ENCODE measurements around the gene PRDM15.
"Not testable (repeated sequence)": the region's sequence is repeated elsewhere in the genome, so short reads cannot be mapped to it uniquely, and the experiment has no call there.

Gene PRDM15

DNA sequence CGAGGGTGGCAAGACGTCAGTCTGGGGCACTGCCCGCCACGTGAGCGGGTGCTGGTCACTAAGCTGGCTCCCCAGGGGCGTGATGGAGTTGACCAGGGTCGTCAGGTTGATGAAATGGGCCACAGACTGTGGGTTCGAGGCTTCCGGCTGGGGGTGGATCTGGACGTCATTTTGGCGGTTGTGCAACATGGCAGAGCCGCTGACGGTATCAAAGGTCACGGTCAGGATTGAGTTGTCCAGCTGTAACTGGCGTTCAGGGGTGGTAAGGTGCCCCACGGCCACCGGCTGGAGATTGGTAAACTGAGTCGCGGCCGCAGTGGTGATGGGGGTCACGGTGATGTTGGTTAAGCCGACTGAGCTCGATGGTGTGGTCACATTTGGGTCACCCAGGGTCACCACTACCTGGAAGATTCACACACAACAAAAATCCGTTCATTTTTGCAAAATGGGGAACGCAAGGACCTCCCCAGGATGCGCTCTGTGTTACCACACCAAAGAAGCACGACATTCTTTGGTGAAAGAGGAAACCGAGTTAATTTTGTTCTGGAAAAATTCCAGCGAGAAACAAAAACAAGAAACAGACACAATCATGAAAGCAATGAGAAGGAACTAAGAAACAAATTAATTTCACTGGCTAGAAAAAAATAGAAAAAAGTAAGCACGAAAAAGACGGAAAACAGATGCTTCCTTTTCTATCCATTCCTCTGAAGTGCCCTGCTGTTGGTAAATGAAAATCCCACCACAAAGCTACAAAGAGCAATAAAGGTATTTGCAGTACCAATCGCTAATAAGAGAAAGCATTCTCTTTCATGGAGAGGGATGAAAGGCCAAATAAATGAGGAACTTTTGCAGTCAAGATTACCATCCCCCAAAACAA, 77.6 kb downstream of the PRDM15 start:
- no peak for DNase-seq

DNA sequence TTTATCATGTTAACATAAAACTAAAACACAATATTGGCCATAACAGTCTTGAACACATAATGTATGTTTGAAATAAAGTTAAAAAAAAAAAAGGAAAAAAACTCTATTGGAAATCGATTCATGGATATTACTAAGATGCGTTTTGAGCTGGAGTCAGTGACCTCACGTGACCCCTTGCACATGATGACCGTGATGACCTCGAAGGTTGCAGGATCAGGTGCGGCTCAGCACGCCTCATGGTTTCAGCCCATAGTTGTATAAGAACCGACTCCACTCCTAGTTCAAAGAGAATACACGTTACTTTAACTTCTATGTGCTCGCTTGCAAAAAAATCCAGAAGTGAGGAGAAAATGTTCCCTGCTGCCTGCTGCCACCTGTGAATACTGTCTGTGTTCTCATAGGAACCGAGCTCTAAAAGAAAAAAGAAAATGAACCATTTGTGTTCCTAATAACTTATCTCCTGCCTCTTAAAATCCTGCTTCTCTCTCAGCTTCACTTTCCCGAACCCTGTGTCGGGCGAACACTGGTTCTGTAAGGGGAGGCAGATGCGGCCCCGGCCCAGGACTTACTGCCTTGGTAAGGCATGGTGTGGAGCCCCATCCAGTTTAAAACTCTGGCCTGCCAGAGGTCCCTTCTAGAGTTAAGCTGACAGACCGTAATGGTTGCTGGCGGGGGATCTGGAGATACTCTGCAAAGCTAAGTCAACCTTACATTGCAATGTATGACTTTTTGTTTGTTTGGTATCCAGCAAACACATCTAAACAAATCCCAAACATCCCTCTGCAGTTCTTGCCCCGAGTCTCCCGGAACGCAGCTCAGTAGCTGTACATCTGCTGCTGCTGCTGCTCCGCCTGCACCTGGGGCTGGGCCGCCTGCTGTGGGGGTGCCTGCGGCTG, 78.5 kb downstream of the PRDM15 start:
- DNase-seq = no peak

DNA sequence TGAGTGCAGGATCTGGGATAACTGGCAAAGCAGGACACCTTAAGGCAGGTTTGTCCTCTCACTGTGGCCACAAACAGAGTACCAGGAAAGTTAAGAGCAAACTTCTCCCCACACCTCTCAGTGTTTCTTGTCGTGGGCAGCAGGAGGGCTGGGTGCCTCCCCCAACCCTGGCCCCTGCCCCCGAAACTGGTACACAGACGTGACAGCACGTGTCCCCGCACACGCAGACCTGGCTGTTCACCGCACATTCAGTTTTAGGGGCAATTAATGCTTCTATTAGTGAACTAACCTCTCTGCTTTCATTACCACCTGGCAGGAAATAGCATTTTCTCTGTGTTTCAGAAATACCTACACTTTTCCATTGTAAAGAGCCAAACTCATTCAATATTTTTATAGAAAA, 79.4 kb downstream of the PRDM15 start:
- no peak for DNase-seq

DNA sequence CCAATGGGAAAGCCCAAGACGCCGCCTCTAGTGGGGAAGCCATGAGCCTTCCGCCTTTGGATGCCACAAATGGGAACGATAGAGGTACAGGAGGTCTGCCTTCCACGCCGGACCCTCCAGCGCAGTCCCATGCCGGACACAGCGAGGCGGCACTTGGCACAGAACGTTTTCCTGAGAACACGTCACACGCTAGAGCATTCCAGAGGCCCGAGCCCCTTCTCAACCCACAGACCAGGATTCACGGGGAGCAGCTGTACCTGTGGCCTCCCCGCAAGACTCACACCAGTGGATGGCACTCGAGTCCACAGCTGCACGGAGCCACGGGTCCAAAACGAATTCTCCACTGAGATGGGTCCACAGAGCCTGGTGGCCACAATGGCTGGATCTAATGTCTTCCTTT, 80.8 kb downstream of the PRDM15 start:
- DNase-seq = no peak

DNA sequence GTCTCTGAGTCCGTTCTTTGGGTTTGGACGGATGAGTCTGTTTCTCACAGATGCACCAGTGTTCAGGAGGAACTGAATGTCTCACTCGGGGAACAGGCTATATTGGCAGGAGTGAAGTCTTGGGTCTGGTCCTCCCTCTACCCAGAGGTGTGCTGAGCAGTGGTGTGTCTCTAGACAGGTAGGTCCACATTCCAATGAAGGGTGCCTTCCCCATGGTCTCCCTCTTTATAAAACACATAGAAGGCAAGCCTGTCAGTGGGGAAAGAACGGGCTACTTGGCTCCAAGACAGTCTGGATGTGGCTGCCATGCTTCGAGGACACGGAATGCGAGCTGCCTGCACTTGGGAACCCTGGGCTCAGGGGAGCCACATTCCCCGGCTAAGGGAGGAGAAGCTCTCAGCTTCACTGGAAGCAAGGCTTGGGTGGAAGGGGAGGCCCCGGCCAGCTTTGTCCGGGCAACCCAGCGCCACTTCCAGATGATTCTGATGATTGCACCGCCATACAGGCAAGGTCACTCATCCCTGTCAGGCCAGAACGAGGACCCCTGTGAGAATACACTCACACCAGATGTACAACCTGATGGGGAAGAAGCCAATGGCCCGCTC, 82.6 kb downstream of the PRDM15 start:
- no peak for DNase-seq

DNA sequence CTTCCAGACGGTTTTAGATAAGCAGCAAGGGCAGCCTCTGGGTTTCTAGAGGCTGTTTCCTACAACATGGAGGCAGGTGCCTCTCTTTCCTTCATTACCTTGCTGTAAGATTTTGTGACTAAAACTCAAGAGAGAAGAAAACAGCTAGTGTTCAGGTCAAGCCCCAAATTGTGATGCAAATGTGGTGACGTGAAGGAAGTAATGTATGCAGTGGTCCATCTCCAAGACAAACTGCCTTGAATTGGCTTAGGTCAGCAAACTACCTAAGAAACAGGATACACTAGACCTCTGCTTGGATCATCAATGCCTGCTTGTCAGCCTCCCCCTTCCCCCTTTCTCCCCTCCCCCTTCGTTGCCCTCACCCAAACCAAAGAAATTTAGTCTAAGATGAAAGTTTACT, 83.4 kb downstream of the PRDM15 start:
- no peak for DNase-seq

DNA sequence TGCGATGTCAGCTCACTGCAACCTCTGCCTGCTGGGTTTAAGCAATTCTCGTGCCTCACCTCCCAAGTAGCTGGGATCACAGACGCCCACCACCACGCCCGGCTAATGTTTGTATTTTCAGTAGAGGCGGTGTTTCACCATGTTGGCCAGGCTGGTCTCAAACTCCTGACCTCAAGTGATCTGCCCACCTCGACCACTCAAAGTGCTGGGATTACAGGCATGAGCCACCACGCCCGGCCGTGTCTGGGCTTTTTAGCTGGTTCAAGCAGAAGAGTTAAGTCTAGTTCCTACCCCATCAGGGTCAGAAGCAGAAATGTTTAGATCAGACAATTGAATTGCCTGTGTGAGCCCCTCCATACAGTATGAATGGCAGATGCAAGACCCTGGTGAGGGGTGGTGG, 84.5 kb downstream of the PRDM15 start:
- no peak for DNase-seq

DNA sequence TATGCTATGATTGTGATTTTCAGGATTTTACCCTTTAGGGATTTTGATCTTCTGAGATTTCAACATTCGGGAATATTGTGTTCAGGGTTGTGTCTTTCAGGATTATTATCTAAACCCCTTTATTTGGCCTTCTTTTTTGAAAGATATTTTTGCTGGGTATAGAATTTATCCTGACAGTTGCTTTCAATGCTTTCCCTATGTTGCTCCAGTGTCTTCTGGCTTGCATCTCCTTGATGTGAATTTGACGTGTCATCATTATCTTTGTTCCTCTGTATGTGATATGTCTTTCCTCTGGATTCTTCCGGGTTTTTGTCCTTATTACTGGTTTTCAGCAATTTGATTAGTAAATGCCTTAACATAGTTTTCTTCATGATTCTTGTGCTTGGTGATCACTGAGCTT, 86.4 kb downstream of the PRDM15 start:
- no peak for DNase-seq

DNA sequence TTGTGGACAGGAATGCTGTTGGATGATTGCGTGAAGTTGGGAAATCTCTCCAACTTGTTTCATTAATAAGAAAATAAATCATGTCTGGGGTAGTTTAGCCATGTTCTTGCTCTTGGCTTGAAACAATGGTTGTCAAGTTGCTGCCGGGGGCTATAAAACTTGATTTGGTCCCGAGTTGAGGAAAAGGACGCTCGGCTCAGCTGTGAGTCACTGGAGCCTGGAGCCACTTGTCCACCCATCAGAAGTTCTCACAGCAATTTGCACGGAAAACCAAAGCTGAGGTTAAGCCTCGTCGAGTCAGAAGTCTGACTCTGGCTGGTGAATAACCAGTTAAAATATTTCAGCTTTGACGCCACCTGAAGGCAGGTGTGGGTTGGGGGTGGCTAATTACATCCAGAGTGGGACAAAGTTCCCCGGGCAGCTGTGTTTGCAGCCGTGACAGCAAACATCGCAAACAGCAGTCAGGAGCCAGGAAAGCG, 92.6 kb downstream of the PRDM15 start:
- DNase-seq = no peak

DNA sequence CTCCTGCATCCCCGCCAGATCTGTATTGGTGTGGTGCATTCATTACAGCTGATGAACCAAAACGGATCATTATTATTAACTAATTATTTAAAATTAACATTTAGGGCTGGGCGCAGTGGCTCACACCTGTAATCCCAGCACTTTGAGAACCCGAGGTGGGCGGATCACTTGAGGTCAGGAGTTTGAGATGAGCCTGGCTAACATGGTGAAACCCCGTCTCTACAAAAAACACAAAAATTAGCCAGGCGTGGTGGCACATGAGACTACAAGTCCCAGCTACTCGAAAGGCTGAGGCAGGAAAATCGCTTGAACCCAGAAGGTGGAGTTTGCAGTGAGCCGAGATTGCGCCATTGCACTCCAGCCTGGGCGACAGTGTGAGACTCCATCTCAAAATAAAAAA, 93.9 kb downstream of the PRDM15 start:
- DNase-seq = not testable (repeated sequence)

DNA sequence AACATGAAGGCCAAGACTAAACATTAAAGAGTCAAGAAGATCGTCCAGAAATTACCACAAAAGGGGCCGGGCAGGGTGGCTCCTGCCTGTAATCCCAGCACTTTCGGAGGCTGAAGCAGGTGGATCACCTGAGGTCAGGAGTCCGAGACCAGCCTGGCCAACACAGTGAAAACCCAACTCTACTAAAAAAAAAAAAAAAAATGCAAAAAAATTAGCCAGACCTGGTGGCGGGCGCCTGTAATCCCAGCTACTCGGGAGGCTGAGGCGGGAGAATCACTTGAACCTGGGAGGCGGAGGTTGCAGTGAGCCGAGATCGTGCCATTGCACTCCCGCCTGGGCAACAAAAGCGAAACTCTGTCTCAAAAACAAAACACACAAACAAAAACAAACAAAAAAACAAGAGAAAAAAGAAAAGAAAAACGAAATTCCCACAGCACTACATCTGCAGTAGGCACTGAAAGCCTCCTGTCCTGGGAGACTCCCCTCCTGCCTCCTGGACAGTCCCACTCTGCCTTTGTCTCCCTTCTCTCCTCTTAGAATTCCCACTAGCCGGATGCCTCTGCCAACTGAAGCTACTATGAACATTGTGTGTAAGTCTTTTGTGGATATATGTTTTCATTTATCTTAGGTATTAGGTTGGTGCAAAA, 94.6 kb downstream of the PRDM15 start:
- no peak for DNase-seq

DNA sequence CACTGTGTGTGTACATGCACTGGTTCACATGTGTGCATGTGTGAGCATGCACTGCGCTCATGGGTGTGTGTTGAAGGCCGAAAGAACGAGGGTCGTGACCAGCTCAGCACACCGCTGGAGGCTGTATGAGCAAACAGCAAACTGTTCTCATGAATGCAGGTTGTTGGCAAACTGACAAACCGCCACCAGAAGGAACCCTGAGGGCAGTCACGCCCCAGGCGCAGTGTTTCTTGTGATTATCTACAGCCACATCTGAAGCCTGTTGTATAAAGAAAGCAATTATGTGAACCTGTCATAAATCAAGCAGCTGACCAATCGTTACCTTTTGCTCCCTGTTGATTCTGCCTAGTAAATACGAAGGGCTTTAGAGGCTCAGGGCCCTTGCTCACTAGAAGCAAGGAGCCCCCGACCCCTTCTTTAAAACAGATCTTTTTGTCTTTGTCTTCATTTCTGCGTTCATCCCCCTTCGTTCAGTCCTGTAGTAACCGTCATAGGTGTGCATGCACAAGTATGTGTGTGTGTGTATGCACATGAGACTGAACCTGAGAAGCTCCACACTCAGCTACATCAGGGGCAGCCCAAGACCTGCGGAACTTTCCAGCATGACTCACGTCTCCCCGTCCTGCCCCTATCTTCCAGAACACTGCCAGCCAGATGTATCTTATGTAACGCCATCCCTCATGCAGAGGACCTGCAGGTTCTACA, 95.5 kb downstream of the PRDM15 start:
- no peak for DNase-seq

DNA sequence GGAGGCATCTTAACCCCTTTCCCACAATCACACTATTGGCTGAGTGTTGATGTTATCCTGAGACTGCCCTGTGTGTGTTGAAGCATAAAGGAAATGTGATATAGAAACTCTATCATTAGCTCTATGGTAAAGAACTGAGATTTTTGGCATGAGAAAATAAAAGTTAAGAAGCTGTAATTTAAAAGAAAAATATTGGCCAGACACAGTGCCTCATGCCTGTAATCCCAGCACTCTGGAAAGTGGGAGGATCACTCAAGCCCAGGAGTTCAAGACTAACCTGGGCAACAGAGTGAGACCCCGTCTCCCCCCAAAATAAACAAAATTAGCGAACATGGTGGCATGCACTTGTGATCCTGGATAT, 98.1 kb downstream of the PRDM15 start:
- no peak for DNase-seq

DNA sequence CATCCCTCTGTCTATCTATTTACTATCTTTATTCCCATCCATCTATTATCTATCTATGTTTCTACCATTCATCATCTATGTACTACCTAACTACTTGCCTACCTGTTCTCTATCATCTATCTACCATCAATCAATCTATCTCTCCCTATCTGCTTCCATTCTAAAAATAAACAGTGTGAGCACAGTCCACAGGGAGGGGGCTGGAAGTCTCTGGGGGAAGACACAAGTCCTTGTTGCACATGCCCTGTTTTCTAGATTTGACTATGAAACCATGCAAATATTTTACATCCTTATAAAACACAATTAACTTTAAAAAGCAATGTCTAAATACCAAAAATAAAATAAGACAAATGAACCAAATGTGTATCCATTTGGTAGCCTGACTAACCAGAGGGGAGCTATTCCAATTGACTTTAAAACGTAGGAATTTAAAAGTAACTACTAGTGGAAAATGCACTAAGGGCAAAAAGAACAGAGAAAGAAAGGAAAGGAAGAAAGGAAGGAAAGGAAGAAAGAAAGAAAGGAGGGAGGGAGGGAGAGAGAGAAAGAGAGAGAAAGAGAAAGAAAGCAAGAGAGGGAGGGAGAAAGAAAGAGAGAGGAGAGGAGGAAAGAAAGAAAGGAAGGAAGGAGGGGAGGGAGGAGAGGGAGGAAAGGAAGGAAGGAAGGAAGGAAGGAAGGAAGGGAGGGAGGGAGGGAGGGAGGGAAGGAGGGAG, 98.7 kb downstream of the PRDM15 start:
- no peak for DNase-seq

DNA sequence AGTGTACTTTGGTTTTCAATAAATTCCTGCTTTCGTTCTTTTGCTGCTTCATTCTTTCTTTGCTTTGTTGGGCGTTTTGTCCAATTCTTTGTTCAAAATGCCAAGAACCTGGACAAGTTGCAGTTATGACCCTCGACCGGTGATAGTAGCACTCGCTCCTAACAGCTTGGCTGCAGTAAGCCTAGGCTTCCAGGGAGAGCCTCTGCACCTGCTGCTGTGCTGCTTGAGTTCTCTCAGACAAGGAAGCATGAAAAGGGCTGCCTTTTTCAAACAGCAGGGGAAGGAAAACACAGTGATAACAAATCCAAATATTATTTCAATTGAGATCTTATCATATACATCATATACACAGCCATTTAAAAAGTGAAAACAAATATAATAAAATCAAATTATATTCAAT, 99.5 kb downstream of the PRDM15 start:
- DNase-seq = peak; percentile 89

DNA sequence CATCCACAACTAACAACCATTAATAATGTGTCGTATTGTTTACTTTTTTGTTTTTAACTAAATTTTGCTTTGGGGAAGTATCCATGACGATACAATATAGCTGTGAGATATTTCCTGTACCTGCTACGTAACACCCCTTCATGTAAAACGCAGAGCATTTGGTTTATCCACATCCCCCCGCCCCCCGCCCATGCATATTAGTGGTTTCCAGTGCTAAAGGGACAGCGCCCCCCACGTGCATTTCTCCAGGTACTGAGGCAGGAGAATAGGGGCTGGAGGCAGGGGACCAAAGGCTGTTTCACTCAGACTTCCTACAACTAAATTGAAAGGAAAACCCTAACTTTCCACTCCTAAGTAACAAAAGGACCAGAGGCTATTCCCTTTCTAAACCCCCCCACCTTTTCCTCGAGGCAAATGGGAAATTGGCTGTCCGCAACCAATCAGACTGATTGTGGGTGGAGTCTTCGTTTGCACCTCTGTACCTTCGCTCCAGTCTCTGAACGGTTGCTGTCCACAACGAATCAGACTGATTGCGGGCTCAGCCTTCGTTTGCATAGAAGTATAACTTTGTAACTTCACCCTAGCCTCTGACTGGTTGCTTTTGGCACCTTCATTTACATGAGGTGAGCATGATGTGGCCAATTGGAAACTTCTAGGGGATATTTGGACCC, 100.1 kb downstream of the PRDM15 start:
- DNase-seq = no peak

DNA sequence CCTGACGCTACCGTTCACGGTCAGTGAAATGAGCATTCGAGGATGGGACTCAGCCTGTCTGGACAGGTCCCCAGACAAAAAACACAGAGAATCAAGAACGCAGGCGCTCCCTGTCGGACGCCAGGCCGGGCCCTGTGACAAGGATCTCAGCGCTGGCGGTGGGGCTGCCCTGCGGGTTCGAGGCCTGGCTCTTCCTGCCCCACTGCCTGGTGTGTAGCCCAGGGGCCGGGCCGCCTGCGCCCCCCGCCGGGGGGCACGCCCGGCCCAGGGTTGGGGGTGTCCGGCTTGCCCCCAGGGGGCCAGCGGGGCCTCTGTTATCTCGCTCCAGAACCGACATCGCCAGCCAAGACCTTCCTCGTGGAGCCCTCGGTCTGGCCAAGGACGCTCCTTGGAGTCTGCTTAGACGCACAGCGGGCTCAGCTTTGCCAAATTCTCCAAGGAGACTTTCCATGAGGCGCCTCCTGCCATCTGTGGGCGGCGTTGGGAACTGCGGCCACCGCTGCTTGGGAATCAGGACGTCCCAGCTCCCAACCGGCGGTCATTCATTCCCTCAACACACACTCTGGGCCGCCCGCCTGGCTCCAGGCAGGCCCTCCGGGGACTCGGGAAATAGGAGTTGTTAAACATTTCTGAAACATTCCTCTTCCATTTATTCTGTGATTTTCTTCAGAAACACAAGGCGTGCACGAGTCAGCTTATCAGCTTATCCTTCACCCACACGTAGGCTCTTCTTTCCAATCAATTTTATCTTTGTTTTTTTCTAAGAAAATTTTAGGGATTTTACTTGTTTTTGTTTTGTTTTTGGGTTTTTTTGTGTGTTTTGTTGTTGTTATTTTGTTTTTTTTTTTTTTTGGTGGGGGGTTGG, 101.0 kb downstream of the PRDM15 start:
- no peak for DNase-seq

DNA sequence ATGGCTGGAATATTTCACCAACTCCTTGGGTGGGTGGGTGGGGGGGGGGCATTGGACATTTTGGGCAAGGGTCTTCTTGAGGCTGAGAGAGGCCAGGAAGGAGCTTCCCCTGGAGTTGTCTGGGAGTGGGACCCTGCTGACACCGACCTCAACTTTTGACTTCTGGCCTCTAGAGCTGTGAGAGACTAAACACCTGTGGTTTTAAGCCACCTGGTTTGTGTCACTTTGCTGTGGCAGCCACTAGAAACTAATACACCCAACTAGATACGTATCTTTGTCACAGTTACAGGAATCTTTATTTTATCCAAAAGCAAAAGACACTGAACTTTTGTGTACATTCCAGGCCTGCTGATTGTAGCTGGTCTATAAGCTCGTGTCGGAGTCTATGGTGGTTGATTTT, 102.4 kb downstream of the PRDM15 start:
- no peak for DNase-seq

DNA sequence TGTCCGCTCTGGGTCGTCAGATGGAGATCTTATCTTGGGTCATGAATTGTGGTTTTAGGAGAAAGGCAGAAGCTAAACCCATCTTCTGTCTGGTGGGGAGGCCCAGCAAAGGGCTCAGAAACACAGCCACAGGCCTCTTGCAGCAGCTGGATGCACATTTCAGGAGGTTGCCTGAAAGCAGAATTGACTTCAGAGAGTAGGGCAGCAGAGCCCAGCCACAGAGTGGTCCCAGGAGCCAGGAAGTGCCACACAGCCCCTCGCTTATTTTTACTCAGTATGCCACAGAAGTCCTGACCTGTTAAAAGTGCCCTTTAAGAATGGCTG, 104.0 kb downstream of the PRDM15 start:
- DNase-seq = no peak

DNA sequence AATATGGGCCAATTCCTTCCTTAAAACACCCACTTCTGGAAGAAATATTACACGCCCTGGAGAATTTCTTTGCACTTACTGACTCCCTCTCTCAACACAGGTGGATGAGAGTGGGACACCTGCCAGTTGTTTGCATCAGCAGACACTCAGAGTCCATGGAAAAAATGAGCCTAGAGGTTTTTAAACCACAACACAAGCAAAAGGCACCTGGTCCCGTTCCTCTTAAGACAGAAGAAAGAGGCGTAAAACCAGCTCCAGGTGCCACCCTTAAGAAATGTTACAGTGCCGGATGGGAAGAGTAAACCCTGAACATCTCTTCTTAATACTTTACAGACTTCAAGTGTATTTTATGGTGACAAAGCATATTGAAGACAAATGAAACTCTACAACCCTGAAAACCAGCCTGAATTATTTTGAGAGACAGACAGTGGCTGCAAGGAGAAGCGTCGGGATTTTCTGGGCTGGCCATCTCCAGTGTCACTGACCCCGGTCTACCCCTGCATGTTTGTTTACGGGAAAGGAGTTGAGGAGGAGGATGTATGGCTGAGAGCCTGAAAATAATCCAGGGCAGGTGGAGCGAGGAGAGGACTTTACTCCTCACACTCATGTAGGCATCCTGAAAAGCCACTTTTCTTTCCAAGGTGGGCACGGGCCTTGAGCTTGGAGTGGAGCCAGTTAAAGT, 104.5 kb downstream of the PRDM15 start:
- peak; percentile 69 for DNase-seq

Data from NCI-H187 treated with DMSO at 0.1 percent for 48 hours (cell line).